Cerebellar cortex (tissue), 1 donor: ENCODE measurements around the gene LINGO1.

Experiments used
- DNase-seq: peaks from one replicate; pipeline ENCODE4 v3.0.0-alpha.2; 2015; ENCODE audit warnings: low spot score

LINGO1 gene

GRCh38 chr15:77657634-77658238 lies 25.0 kb upstream of the LINGO1 start:
- no peak for DNase-seq

DNA sequence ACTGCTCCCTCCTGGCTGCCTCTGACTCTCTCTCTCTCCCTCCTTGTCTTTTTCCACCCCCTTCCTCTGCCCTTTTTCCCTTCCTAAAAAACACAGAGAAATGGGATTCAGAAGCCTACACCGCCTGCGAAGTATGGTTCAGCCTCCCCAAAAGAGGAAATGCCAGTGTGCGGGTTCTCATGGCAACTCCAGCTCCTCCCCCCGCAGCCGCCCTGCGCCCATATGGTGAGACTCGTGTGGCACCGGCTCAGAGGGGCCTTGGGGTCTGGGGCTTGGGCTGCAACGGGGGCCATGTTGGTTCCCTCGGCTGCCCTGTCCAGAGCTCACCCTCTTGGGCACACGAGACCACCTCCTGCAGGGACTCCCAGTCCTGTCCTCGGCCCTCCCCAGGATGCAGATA lies 23.6 kb upstream of the LINGO1 start:
- DNase-seq, result no peak

DNA sequence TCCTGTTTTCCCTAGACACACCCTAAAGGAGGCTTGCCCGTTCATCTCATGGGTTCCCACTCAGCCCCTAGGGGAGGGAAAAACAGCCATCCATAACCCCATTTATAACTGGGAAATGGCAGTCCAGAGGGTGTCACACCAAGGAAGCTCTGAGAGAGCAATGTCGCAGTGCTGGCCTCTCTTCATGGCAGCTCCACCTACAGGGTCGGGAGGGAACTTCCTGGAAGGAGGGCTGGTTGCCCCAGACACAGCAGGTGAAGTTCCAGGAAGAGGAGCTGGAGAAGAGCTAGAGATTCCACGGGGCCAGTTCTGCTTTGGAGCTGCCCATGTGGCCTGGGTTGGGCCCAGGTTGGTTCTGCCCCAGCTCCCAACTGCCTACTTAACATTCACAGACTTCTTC lies 22.3 kb upstream of the LINGO1 start:
- peak; percentile 43 for DNase-seq

DNA sequence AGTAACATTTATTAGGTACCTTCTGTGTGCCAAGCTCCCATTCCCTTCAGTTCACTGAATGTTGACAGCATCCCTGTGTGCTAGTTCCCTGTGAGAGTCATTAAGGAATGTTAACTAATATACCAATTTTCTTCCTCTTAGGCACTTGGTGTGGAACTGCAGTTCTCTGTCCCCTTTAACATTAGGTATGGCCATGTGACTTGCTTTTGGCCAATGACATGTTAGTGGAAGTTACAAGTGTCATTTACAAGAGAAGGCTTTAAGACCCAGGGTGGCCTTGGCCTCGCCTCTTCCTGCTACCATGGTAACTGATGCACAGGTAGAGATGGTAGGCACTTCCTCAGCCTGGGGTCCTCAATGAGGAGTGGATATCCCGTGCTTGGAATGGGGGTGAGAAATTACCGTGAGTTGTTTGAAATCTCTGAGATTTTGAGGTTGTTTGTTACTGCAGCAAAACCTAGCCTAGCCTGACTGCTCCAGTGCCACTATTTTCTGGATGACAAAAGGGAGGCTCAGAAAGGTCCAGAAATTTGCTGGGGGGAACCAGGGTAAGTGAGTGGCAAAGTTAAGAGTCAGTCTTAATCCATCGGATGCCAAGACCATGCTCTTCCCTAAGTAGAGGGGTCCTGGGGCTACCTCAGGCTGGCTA lies 21.2 kb upstream of the LINGO1 start:
- DNase-seq, result no peak

- DNase-seq, result peak; percentile 32
Measured at GRCh38 chr15:77650265-77650664, 17.6 kb upstream of the LINGO1 start.

DNA sequence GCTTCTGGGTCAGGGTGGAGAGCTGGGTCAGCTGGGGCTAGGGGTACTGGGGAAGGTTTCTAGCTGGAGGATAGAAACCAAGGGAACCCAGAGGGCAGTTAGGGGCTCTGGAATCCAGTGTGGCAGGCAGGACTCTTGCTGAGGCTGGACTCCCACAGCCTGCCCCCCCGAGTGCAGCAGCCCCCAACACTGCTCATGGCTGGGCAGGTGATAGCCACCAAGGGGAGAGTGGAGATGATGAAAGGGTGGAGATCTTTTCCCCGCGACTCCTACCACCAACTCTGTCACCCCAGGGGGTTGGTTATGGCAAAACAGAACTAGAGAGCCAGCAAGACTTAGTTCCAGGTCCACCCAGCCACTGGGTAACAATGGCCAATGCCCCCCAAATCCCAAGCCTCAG lies 16.9 kb upstream of the LINGO1 start:
- no peak for DNase-seq

DNA sequence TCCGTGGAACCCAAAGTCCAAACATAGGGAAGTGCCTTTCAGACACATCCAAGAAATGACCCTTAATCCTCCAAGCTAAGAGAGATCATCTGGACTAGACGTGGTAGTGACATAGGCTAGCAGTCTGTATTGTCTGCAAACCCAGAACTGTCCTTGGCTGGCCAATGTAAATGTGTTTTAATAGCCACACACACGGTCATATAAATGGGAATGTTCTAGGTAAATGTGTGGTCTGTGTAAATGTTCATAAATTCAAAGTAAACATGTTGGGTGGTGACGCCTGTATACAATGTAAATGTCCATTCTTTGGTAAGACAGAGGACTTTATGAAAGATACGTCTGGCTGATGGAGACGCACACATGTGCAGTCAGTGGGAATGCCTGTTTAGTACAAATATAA lies 16.3 kb upstream of the LINGO1 start:
- no peak for DNase-seq

- DNase-seq, result no peak
Measured at GRCh38 chr15:77647961-77648360, 15.2 kb upstream of the LINGO1 start.

DNA sequence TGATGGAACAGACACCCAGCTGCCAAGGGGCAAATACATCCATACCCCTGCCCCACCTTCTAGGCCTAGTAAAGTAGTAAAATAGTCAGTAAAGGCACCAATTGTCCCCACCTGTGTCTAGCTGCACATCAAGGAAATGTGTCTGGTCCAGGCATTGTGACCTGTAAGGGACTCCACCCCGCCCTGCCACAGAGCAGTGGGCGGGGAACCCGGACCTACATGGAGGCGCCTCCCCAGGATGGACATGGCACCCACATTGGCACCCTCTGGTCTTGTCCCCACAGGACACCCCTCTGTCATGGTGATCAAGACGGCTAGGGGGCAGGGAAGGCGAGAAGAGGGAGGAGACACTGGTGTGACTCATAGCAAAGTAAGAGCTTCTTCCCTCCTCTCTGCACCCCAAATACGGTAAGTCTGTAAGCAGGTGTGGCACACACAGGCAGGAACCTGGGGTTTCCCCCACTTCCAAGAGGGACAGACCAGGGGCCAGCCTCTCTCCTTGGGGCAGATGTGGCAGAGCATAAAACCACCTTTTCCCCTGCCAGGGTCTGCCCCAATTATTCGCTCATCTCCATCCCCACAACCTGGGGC lies 13.5 kb upstream of the LINGO1 start:
- DNase-seq, result no peak

DNA sequence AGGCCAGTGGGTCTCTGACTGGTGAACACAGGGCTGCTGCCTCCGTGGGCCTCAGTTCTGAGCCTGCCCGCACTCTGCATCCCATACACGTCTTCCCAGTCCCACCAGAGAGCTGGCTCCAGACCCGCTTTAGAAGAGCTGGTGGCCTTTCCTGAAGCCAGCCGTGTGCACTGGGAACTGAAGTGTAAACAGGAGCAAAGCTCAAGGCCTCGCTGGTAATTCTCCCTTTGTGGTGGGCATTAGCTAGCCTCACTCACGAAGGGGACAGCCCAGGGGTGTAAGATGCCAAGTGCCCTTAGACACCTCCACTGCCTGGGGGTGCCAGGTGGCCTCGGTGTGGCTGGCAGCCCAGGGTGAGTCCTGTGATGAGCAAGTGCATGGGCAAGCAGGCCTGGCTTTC lies 12.9 kb upstream of the LINGO1 start:
- DNase-seq, result no peak

DNA sequence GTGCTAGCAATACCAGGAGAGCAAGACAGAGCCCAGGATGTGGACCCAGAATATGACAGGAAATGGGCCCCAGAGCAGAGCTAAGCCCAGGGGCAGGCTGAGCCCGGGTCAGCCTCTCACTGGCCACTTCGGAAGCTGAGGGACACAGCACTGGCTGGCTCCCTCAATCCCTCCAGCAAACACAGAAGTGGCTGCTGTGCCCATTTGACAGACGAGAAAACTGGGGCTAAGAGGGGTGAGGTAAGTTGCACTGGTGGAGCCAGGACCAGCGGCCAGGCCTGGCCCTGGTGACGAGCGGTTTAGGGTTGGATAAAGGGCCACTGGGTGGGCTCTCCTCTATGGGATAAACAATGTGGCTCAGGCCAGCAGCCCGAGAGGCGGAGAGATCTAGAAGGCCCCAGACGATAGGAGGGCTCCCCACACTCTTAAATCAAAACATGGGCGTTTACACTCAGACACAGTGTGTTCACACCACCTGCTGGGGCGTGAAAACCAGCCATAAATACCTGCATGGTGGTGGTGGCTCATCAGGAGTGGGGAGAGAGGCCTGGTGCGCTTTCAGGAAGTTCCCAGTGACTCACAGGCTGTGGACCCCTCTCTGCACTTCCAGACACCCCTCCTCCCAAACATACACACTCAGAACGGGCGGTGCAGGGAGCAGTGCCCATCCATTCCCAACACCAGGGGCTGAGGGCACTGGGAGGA lies 12.0 kb upstream of the LINGO1 start:
- no peak for DNase-seq

GRCh38 chr15:77643764-77644163 lies 11.1 kb upstream of the LINGO1 start:
- no peak for DNase-seq

- no peak for DNase-seq
Measured at GRCh38 chr15:77642793-77643430, 10.2 kb upstream of the LINGO1 start.

- no peak for DNase-seq
Measured at GRCh38 chr15:77641999-77642398, 9.3 kb upstream of the LINGO1 start.

- DNase-seq, result no peak
Measured at GRCh38 chr15:77640615-77641014, 7.9 kb upstream of the LINGO1 start.

GRCh38 chr15:77639431-77639830 lies 6.7 kb upstream of the LINGO1 start:
- no peak for DNase-seq

- DNase-seq, result no peak
Measured at GRCh38 chr15:77637851-77638692, 5.4 kb upstream of the LINGO1 start.

GRCh38 chr15:77636209-77636608 lies 3.5 kb upstream of the LINGO1 start:
- no peak for DNase-seq

GRCh38 chr15:77634266-77634962 lies 1.7 kb upstream of the LINGO1 start:
- DNase-seq, result peak; percentile 83

- no peak for DNase-seq
Measured at GRCh38 chr15:77633913-77634265, 1.2 kb upstream of the LINGO1 start.
